Epithelial cell of proximal tubule (primary cell): ENCODE data around the gene TRAM2. TPM values are rescaled to one million over a fixed set of nuclear protein-coding genes. Genes with fewer than 3 reads are reported as not detected.

Source experiments
- DNase-seq: peaks from one replicate; pipeline ENCODE4 v3.0.0-alpha.2; 2011; ENCODE audit warnings: low read depth
- H3K4me3 ChIP-seq: 2 replicates; pipeline ENCODE4 v1.5.1; 2011; ENCODE audit warnings: low read depth, mild to moderate bottlenecking, low read length
- total RNA-seq: library from RNA; depleted of rRNA; stranded (reverse); fragments of >200 nt; gene quantifications from 2 replicates; pipeline ENCODE4 v1.2.3, GENCODE V29; 2015
- TF ChIP-seq, protein P1 (sequence below): conservative IDR thresholded peaks from 2 replicates; pipeline ENCODE4 v1.5.1; 2012; ENCODE audit warnings: low read depth, mild to moderate bottlenecking, low read length

Gene TRAM2
- total RNA-seq, 1 donor from 2014 or later = 16.3 TPM

- no peak for DNase-seq
- no peak overlapping the region for H3K4me3 ChIP-seq
- TF ChIP-seq, protein P1, sequence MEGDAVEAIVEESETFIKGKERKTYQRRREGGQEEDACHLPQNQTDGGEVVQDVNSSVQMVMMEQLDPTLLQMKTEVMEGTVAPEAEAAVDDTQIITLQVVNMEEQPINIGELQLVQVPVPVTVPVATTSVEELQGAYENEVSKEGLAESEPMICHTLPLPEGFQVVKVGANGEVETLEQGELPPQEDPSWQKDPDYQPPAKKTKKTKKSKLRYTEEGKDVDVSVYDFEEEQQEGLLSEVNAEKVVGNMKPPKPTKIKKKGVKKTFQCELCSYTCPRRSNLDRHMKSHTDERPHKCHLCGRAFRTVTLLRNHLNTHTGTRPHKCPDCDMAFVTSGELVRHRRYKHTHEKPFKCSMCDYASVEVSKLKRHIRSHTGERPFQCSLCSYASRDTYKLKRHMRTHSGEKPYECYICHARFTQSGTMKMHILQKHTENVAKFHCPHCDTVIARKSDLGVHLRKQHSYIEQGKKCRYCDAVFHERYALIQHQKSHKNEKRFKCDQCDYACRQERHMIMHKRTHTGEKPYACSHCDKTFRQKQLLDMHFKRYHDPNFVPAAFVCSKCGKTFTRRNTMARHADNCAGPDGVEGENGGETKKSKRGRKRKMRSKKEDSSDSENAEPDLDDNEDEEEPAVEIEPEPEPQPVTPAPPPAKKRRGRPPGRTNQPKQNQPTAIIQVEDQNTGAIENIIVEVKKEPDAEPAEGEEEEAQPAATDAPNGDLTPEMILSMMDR = no peak
These were observed 50.2 kb downstream of the TRAM2 start for GRCh38 chr6:52526634-52527033.

GRCh38 chr6:52524918-52525317 is 51.9 kb downstream of the TRAM2 start:
- no peak overlapping the region for H3K4me3 ChIP-seq
- TF ChIP-seq, protein P1 = no peak
- DNase-seq = no peak

DNA sequence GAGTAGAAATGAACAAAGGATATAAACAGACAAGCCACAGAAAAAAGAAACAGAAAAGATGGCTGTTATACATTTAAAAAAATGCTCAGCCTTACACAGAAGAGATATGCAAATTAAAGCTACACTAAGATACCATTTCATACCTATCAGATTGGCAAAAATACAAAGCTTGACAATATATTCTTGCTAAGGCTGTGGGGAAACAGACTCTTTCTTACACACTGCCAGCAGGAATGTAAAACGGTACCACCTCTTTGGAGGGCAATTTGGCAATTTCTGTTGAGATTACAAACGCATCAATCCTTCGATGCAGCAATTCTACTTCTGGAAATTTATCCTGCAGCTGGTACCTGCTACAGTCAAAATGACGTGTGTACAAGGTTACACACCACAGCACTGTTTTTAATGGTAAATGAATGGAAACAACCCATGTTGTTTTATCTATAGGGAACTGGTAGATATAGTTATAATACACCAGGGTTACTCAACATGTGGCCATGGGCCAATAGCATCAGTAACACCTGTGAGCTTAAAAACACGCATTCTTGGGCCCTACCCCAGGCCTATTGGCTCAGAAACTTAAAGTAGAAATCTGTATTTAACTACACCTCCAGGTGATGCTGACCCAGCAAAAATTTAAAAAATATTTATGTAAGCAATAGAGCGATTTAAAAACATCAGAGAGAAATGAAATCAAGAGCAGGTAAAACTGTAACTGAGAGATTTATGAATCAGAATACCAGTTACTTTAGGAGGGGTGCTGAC is 53.3 kb downstream of the TRAM2 start:
- H3K4me3 ChIP-seq = no peak overlapping the region
- TF ChIP-seq, protein P1 = no peak
- DNase-seq = no peak

GRCh38 chr6:52522655-52523054 is 54.2 kb downstream of the TRAM2 start:
- H3K4me3 ChIP-seq = no peak overlapping the region
- TF ChIP-seq, protein P1 = no peak
- DNase-seq = no peak

- H3K4me3 ChIP-seq = no peak overlapping the region
- TF ChIP-seq, protein P1 = no peak
- DNase-seq = no peak
These were observed 54.7 kb downstream of the TRAM2 start for GRCh38 chr6:52522151-52522626.

DNA sequence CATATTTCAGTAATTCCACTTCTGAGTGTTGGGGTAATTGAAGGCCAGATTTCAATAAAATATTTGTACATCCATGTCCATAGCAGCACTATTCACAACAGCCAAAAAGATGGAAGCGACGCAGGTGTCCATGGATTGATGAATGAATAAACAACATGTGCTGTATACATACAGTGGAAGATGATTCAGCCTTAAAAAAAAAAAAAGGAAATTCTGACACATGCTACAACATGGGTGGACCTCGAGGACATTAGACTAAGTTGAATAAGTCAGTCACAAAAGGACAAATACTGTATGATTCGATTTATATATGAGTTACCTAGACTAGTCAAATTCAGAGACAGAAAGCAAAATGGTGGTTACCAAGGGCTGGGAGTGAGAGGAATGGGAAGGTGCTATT is 57.2 kb downstream of the TRAM2 start:
- TF ChIP-seq, protein P1 = no peak
- no peak overlapping the region for H3K4me3 ChIP-seq
- DNase-seq = no peak
